Endometrial microvascular endothelial cells (primary cell): ENCODE results near the gene TNXB. TPM values are rescaled to one million over a fixed set of nuclear protein-coding genes. Genes with fewer than 3 reads are reported as not detected.

Experiments
- in situ Hi-C: cut with HindIII; loops from 2 replicates; pipeline ENCODE4 v1.10.0; 2017; ENCODE audit warnings: low sequenced_read_pairs, low pct_unique_long_range_greater_than_20kb; ENCODE audit errors: inconsistent ontology term
- total RNA-seq: library from RNA; depleted of rRNA; stranded (reverse); fragments of >200 nt; gene quantifications from one replicate; pipeline ENCODE4 v1.2.3, GENCODE V29; 2015; ENCODE audit errors: inconsistent ontology term

TNXB gene
- not detected for total RNA-seq

GRCh38 chr6:32109114-32109764 lies at the start of gene TNXB:
Gene TNXB (minus strand): TSS chr6:32109338. CDS start chr6:32098198, 11,140 bp downstream.
- in situ Hi-C loops, result loop anchor here (25.0 kb wide), 1 partner anchor 172 kb away; the partner anchor contains the start of genes C2 and CFB

GRCh38 chr6:32158052-32158451 lies 48.9 kb upstream of the TNXB start:
- in situ Hi-C loops, result no loop called here

GRCh38 chr6:32156891-32157290 lies 47.8 kb upstream of the TNXB start:
- in situ Hi-C loops, result no loop called here

GRCh38 chr6:32154514-32155161 lies 45.5 kb upstream of the TNXB start:
- in situ Hi-C loops, result no loop called here

GRCh38 chr6:32153564-32154513 lies 44.7 kb upstream of the TNXB start, which contains the start of gene PPT2:
Gene PPT2 (plus strand): TSS chr6:32154141. CDS start chr6:32154595, 454 bp downstream.
- in situ Hi-C loops, result no loop called here

- in situ Hi-C loops, result no loop called here
These were observed 43.8 kb upstream of the TNXB start for GRCh38 chr6:32152769-32153563.

GRCh38 chr6:32151863-32152768 lies 43.0 kb upstream of the TNXB start, which contains the start of gene PRRT1:
Gene PRRT1 (minus strand): TSS chr6:32151939. CDS start chr6:32151827, 112 bp downstream.
- in situ Hi-C loops, result no loop called here

- in situ Hi-C loops, result no loop called here
These were observed 42.2 kb upstream of the TNXB start for GRCh38 chr6:32151181-32151862.

- in situ Hi-C loops, result no loop called here
These were observed 41.1 kb upstream of the TNXB start for GRCh38 chr6:32149932-32150870.

GRCh38 chr6:32149092-32149755 lies 40.1 kb upstream of the TNXB start:
- in situ Hi-C loops, result no loop called here

GRCh38 chr6:32148289-32149091 lies 39.4 kb upstream of the TNXB start:
- in situ Hi-C loops, result no loop called here

GRCh38 chr6:32147401-32148132 lies 38.4 kb upstream of the TNXB start:
- in situ Hi-C loops, result no loop called here

GRCh38 chr6:32146687-32147086 lies 37.5 kb upstream of the TNXB start:
- in situ Hi-C loops, result no loop called here

- in situ Hi-C loops, result no loop called here
These were observed 37.1 kb upstream of the TNXB start for GRCh38 chr6:32146287-32146686.
